PC-3 (cell line): ENCODE data around the gene P2RY8. TPM values are rescaled to one million over a fixed set of nuclear protein-coding genes. Genes with fewer than 3 reads are reported as not detected.

Source experiments
- ATAC-seq: fragments of 200-7000 bp; cut with Tn5 transposase; 2 replicates; pipeline ENCODE4 v1.9.1; 2020; ENCODE audit warnings: mild to moderate bottlenecking, moderate library complexity
- BruUV-seq: library from RNA; stranded (reverse); fragments of 400-500 nt; replicated peaks from 2 replicates; lab custom pipeline; 2021; lab: Mats Ljungman, UMichigan
- CTCF ChIA-PET: fragments of 300-600 bp; sonication (Branson Sonifier 250); formaldehyde crosslinking; loops from one replicate; lab custom pipeline; 2022; ENCODE audit warnings: antibody characterized with exemption; lab: Charles Lee
- POLR2A ChIA-PET: fragments of 300-600 bp; sonication (Branson Sonifier 250); formaldehyde crosslinking; loops from one replicate; lab custom pipeline; 2022; ENCODE audit warnings: antibody characterized with exemption; ENCODE audit not compliant: unreplicated experiment; lab: Charles Lee
- DNase-seq: peaks from one replicate; pipeline ENCODE4 v3.0.0-alpha.2; 2015
- H2AFZ ChIP-seq: fragments of 300-600 bp; sonication (generic); 2 replicates; pipeline ENCODE4 v1.6.0; 2016; ENCODE audit warnings: antibody characterized with exemption, low read length
- H3F3A ChIP-seq: fragments of 300-600 bp; sonication (generic); one replicate; pipeline ENCODE4 v1.6.0; 2017; ENCODE audit warnings: antibody characterized with exemption, low read length, control low read depth, mild to moderate bottlenecking; ENCODE audit not compliant: unreplicated experiment
- H3K27ac ChIP-seq: fragments of 300-600 bp; sonication (generic); 2 replicates; pipeline ENCODE4 v1.5.1; 2016; ENCODE audit warnings: mild to moderate bottlenecking, low read length
- H3K27me3 ChIP-seq: fragments of 300-600 bp; sonication (generic); 2 replicates; pipeline ENCODE4 v1.6.1; 2016; ENCODE audit warnings: low read length, mixed read lengths
- H3K36me3 ChIP-seq: fragments of 300-600 bp; sonication (generic); 2 replicates; pipeline ENCODE4 v1.6.1; 2016; ENCODE audit warnings: low read depth, mixed run types, low read length, mixed read lengths
- H3K4me1 ChIP-seq: fragments of 300-600 bp; sonication (generic); 2 replicates; pipeline ENCODE4 v1.5.1; 2016; ENCODE audit warnings: low read length; ENCODE audit not compliant: insufficient read depth
- H3K4me2 ChIP-seq: fragments of 300-600 bp; sonication (generic); 2 replicates; pipeline ENCODE4 v1.6.0; 2016; ENCODE audit warnings: low read length
- H3K4me3 ChIP-seq: fragments of 300-600 bp; sonication (generic); 2 replicates; pipeline ENCODE4 v1.5.1; 2016; ENCODE audit warnings: mild to moderate bottlenecking, low read length, mixed read lengths
- H3K79me2 ChIP-seq: fragments of 300-600 bp; sonication (generic); 2 replicates; pipeline ENCODE4 v1.6.1; 2017; ENCODE audit warnings: low read length, mixed read lengths
- H3K9ac ChIP-seq: fragments of 300-600 bp; sonication (generic); 2 replicates; pipeline ENCODE4 v1.6.0; 2016; ENCODE audit warnings: mild to moderate bottlenecking, low read length
- H3K9me2 ChIP-seq: fragments of 300-600 bp; sonication (generic); replicated peaks from 2 replicates; pipeline ENCODE4 v1.6.1; 2016; ENCODE audit warnings: mixed run types, low read length, mixed read lengths
- H3K9me3 ChIP-seq: fragments of 300-600 bp; sonication (generic); 2 replicates; pipeline ENCODE4 v1.6.1; 2016; ENCODE audit warnings: low read length, mixed read lengths
- H4K20me1 ChIP-seq: fragments of 300-600 bp; sonication (generic); 2 replicates; pipeline ENCODE4 v1.6.1; 2016; ENCODE audit warnings: low read length, mixed read lengths
- CTCF ChIP-seq: fragments of 300-600 bp; sonication (generic); conservative IDR thresholded peaks from 2 replicates; pipeline ENCODE4 v1.5.1; 2017; ENCODE audit warnings: antibody characterized with exemption, low read depth, mild to moderate bottlenecking, low read length
- EZH2 ChIP-seq: fragments of 300-600 bp; sonication (generic); IDR thresholded peaks from one replicate; pipeline ENCODE4 v1.6.1; 2017; ENCODE audit warnings: antibody characterized with exemption, mild to moderate bottlenecking, low read length; ENCODE audit not compliant: unreplicated experiment
- EZH2phosphoT487 ChIP-seq: fragments of 300-600 bp; sonication (generic); IDR thresholded peaks from 2 replicates; pipeline ENCODE4 v1.6.1; 2018; ENCODE audit warnings: mild to moderate bottlenecking, antibody characterized with exemption, low read length, borderline replicate concordance
- intact Hi-C: fragments of 100-400 bp; cut with micrococcal nuclease; formaldehyde crosslinking; loops from 2 replicates; pipeline ENCODE4 v1.9.0; 2023
- total RNA-seq: library from RNA; depleted of rRNA; stranded (reverse); fragments of >200 nt; gene quantifications from 2 replicates; pipeline ENCODE4 v1.2.3, GENCODE V29; 2014

The P2RY8 gene
- total RNA-seq, 1 experiment from 2014 or later, result not detected

- Histone ChIP-seq H3F3A (no peaks in the 10 kb centered on the region), H3K9me2 (no peaks in the 10 kb centered on the region), H4K20me1 (no peaks in the 10 kb centered on the region), H3K4me1 (no peaks in the 10 kb centered on the region), H3K27ac (0 out of 2 replicates have a peak within 1 kb of the TSS, but pooled peaks have one; percentile 45), H3K9me3 (no peaks in the 10 kb centered on the region), H2AFZ (peak within 1 kb of the TSS; percentile 83), H3K27me3 (no peaks in the 10 kb centered on the region), H3K9ac (peak within 1 kb of the TSS; percentile 64), H3K79me2 (peaks cover 4% of the 10 kb centered on the region; the same call in 1 of the 2 replicates), H3K36me3 (no peaks in the 10 kb centered on the region; the same call in 1 of the 2 replicates), H3K4me2 (peak within 1 kb of the TSS; percentile 77), H3K4me3 (peak within 1 kb of the TSS; percentile 85)
- TF ChIP-seq EZH2phosphoT487 (no peak), CTCF (no peak), EZH2 (no peak)
- no TSS peak for BruUV-seq
- ChIA-PET POLR2A (no interaction called here), CTCF (no interaction called here)
- ATAC-seq, result peak; percentile 88
- intact Hi-C loops, result loop anchor here (5.0 kb wide), 1 partner anchor 1140 kb away; no protein-coding TSS in a partner anchor
- peak; percentile 96 for DNase-seq
Observed at GRCh38 chrX:1452516-1453394, 84.2 kb downstream of the P2RY8 start, which contains the start of gene ASMTL. Gene ASMTL (minus strand): TSS chrX:1452909. CDS start chrX:1452840, 69 bp downstream.

- no peak for DNase-seq
- Histone ChIP-seq H2AFZ (no peak overlapping the region), H3K9me3 (no peaks in the 10 kb centered on the region), H3K4me3 (peak overlapping the region; percentile 85), H3F3A (no peaks in the 10 kb centered on the region), H3K27ac (no peak overlapping the region), H3K4me2 (peak overlapping the region; percentile 75), H3K27me3 (no peaks in the 10 kb centered on the region), H3K4me1 (no peaks in the 10 kb centered on the region), H3K9ac (peak overlapping the region; percentile 64), H3K9me2 (no peaks in the 10 kb centered on the region), H4K20me1 (no peaks in the 10 kb centered on the region), H3K36me3 (no peaks in the 10 kb centered on the region; the same call in 1 of the 2 replicates), H3K79me2 (peaks cover 4% of the 10 kb centered on the region; the same call in 1 of the 2 replicates)
- intact Hi-C loops, result loop anchor here (5.0 kb wide), 1 partner anchor 1140 kb away; no protein-coding TSS in a partner anchor
- ChIA-PET CTCF (no interaction called here), POLR2A (no interaction called here)
- TF ChIP-seq EZH2phosphoT487 (no peak), EZH2 (no peak), CTCF (no peak)
- ATAC-seq, result no peak
- BruUV-seq, result no TSS peak
Observed at GRCh38 chrX:1451661-1452515, 85.1 kb downstream of the P2RY8 start.
